HL-60/S4 (cell line): ENCODE results near the gene ROBO4.

Source experiments
- in situ Hi-C: fragments of 300-500 bp; cut with MboI; formaldehyde crosslinking; loops from 2 replicates; pipeline ENCODE4 v1.14.3; 2022; ENCODE audit warnings: low sequenced_read_pairs

The ROBO4 gene

GRCh38 chr11:124875401-124875800, 22.3 kb downstream of the ROBO4 start:
- in situ Hi-C loops, result no loop called here

DNA sequence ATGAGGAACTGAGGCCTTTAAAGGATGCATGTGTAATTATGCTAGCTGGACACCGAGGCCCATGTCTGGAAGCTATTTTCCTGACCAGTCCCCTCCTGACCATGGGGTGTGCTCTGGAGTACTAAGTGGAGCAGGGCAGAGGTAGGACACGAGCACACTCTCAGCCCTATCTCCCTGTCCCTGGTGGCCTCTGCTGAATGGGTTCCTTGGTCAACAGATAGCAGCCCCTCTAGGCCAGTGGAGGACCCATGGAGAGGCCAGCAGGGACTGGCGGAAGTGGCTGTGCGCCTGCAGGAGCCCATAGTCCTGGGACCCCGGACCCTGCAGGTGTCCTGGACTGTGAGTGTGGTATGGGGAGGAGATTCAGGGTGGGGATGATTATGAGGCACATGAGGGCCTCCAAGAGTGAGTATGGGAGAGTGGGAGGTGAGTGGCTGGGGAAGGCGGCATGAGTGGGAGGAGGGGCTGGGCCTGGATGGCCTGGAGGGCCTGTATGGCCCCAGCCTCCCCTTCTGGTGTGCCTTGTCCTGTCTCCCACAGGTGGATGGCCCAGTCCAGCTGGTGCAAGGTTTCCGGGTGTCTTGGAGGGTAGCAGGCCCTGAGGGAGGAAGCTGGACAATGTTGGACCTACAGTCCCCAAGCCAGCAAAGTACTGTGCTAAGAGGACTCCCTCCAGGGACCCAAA, 23.0 kb downstream of the ROBO4 start:
- in situ Hi-C loops, result no loop called here

DNA sequence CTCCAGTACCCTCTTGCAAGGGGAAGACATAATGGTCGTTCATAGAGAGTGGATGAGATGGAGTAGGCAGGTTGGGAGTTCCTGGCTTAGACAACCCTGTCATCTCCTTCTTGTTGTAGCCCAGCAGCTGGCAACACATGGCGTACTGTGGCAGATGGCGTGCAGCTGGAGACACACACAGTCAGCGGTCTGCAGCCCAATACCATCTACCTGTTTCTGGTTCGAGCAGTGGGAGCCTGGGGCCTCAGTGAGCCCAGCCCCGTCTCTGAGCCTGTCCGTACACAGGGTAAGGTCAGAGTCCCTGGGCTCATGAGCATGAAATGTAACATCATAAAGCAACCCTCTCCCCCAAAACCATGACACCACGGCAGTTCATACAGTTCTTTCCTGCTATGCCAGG, 23.7 kb downstream of the ROBO4 start:
- in situ Hi-C loops, result no loop called here

DNA sequence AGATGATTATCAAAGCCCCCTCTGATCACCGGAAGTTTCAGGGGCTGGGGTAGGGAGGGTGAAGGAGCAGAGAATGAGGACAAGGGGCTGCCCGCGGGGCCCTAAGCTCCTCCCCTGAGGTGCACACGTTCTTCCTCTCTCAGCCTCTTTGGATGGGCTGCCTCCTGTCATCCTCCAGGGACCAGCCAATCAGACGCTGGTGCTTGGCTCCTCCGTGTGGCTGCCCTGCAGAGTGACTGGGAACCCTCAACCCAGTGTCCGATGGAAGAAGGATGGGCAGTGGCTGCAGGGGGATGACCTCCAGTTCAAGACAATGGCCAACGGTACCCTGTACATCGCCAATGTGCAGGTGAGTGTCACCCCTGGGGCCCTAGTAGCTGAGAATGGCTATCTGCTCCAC, 24.9 kb downstream of the ROBO4 start:
- in situ Hi-C loops, result no loop called here

DNA sequence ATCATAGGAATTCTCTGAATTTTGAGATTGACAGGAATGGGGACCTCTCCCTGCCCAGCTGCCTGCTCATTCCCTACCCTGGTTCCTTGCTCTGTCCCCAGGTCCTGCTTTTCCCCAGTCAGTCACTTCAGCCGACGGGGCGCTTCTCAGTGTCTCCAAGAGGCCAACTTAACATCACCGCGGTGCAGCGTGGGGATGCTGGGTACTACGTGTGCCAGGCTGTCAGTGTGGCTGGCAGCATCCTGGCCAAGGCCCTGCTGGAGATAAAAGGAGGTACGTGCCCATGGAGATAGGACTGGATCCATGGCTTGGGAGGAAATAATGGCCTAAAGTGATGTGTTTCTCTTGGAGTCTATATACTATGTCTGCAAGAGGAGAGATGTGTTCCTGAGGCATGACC, 25.4 kb downstream of the ROBO4 start:
- in situ Hi-C loops, result no loop called here

- in situ Hi-C loops, result no loop called here
Observed at GRCh38 chr11:124870430-124870829, 27.2 kb downstream of the ROBO4 start.

DNA sequence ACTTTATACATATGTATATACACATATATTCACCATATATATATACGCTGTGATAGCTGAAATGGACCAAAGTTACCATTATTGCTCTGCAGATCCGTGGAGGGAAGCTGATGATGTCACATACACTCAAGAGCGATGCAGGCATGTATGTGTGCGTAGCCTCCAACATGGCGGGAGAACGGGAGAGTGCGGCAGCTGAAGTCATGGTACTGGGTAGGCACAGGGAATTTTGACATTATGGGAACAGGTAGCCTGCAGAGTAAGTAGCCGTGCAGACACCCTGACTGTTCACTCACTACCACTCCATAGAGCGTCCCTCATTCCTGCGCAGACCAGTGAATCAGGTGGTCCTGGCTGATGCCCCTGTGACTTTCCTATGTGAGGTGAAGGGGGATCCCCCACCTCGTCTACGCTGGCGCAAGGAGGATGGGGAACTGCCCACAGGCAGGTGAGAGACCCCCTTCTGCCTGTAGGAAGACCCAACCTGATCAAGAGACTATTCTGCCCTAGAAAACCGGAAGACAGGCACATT, 27.7 kb downstream of the ROBO4 start:
- in situ Hi-C loops, result no loop called here

DNA sequence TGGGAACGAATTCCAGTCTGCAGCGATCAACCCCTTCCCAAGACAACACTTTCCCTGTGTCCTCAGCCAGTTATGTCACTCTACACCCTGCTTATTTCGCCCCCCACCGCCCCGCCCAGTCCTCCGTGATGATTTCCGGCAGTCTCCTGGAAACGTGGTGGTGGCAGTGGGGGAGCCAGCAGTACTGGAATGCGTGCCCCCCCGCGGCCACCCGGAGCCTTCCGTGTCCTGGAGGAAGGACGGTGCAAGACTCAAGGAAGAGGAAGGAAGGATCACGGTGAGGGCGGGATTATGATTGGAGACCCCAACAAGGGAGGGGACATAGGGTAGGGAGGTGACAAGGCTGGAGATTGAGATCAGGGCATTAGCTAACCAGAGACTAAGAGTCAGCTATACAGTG, 28.3 kb downstream of the ROBO4 start:
- in situ Hi-C loops, result no loop called here

- in situ Hi-C loops, result no loop called here
Observed at GRCh38 chr11:124868331-124869274, 29.1 kb downstream of the ROBO4 start.

DNA sequence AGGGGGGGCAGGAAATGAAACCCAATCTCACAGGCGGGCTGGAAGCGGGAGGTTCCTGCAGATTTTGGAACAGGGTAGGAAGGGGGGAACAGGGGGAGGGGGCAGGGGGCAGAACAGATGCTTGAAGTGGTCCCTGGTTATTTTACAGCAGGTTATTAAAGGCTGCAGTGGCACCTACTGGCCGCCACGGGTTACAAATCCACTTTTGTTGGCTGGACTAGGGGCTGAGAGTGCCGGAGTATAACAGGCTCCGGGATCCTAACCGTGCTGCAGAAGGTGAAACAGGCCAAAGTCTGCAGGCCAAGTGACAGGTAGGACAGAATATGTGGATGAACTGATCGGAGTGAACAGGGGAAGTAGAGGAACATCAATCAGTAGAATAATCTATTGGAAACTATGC, 30.0 kb downstream of the ROBO4 start:
- in situ Hi-C loops, result no loop called here

- in situ Hi-C loops, result no loop called here
Observed at GRCh38 chr11:124865902-124866851, 31.5 kb downstream of the ROBO4 start.

DNA sequence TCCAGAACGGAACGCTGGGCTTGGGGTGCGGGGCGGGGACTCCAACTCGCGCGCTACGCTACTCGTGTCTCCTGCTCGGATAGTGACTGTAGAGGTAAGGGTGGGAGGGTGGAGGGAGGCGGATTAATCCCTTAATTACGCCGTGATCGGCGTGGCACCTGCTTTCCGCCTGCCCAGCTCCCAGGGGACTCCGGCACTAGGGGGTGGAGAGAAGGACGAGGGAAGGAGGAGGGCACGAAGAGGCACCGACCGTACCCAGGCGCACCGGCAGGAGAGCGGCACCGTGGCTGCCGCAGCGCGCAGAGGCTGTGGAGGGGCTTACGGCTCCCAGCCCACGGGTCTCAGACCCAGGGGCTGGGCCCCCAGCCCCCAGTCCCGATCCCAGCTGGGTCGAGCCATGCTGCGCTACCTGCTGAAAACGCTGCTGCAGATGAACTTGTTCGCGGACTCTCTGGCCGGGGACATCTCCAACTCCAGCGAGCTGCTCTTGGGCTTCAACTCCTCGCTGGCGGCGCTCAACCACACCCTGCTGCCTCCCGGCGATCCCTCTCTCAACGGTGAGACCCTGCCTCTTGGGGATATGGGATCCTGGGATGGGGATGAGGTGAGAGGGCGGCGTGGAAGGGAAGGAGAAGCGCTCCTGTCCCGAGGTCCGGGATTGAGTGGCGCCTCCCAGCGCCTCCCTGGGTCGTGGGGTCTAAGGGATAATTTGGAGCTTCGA, 32.3 kb downstream of the ROBO4 start, which contains the start of gene ROBO3:
Gene ROBO3 (plus strand): TSS at position 252 of the 721 bp plus-strand sequence. CDS start 146 bp downstream, at position 398.
- in situ Hi-C loops, result no loop called here

- in situ Hi-C loops, result no loop called here
Observed at GRCh38 chr11:124864892-124865180, 32.8 kb downstream of the ROBO4 start.

DNA sequence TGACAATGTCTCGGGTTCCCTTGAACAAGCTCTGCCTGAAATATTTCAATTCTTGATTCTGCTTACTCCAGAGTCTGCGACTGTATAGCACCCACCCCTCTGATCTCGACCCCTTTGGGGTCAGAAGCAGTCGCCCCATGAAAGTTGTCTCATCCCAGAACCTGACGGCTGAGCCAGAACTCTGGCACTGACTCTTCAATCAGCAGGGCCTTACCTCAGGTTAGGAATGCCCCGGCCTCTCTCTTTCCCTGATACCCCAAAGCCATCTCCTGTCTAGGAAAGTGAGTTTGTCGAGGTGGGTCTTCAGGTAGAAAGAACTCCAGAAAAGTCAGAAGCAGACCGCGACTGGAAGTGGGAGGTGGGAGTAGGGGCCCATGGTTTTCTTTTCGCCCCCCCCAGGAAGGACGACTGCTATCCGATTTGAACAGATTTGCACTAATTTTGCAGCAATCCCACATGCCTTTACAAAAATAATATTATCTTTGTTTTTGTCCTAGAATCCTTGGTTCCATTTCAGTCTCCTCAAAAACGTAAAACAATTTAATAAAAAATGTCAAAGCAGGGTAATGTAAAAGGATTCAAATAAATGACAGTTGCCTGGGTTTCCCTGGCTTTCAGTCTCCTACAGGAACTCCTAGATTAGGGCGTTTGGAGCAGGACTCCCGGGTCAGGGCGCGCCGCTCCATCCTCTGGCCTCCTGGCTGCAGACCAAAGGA, 33.3 kb downstream of the ROBO4 start:
- in situ Hi-C loops, result no loop called here

- in situ Hi-C loops, result no loop called here
Observed at GRCh38 chr11:124863826-124864165, 33.9 kb downstream of the ROBO4 start.

DNA sequence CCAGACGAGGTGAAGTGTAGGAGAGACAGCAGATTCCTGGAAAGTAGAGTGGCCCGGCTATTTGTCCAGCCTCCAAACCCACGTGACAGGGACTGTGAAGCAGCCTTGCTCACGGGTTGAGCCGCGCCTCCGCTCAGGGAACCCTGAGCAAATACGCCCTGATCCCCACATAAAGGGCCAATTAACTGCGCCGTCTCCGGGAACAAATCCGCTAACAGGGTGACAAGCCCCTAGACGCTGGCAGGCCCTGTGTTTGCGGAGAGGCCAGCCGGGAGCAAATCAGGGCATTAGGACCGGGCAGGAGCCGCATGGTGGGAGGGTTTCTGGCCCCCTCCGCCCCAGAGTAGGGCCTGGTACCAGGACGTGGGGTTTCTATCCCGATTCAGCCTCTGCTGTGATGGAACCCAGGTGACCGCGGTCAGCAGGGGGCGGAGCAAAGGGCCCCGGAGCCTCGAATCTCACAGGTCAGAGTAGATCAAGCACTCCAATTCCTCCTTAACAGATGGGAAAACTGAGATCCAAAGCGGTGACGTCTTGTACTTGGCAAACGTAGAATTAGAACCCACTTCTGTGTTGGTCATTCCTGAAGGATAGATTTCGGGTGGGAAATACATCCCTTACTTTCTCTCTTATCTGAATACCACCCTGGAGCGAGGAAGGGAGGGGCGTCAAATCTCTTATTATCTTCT, 34.4 kb downstream of the ROBO4 start:
- in situ Hi-C loops, result no loop called here

DNA sequence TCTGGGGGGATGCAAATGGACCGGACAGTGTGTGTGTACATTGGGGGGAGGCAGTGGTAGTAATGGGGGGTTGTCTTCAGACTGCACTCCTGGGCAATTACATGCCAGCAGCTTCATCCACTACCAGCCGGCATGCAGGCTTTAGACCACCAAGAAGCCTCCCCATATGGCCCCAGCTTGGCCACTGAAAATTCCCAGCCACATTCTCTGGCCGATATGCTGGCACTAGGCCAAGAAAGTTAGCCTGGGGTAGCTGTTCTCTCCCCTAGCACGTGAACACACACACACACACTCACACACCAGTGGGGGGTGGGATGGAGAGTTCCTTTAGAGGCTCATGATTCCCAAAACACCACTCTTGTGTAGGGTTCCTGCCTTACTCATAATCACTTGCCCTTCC, 36.0 kb downstream of the ROBO4 start:
- in situ Hi-C loops, result no loop called here

GRCh38 chr11:124859171-124859570, 38.5 kb downstream of the ROBO4 start:
- in situ Hi-C loops, result no loop called here

DNA sequence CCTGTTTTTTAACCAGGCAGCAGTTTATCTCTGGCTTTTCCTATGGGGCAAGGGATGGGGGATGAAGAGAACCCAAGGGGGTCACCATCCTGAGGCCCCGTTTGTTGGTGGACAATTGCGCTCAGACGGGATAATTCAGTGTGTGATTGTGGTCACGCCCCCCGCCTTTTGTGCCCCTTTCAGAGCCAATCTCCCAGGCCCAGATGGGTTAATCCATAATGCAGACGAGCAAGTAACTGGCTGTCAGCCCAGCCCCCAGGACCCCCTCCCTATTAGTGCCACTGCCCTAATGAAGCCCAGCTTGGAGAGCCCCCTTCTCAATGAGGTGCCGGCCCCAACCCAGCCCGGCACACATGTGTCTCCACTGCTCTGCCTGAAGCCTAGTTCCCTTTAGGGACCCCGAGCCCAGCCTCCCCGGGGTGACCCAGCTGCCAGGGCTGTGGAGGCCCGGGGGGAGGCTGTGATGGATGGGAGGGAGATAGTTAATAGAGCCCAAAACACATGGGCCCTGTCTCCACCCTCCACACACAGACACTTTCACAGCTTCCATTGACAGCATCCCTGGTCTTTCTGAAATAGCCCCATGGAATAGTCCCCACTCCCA, 51.5 kb downstream of the ROBO4 start:
- in situ Hi-C loops, result loop anchor here (25.0 kb wide), 1 partner anchor 434 kb away; the partner anchor contains the start of gene OR8B4
